HG02943 (cell line): ENCODE results near the gene EIF2B5.

Experiments
- ATAC-seq: cut with Tn5 transposase; IDR thresholded peaks from one replicate; pipeline ENCODE4 v1.9.1; 2021; ENCODE audit warnings: mild to moderate bottlenecking, low read depth, moderate library complexity; ENCODE audit not compliant: unreplicated experiment

The EIF2B5 gene

GRCh38 chr3:184189421-184189820 is 54.3 kb downstream of the EIF2B5 start:
- no peak for ATAC-seq

GRCh38 chr3:184192889-184193288 is 57.7 kb downstream of the EIF2B5 start:
- no peak for ATAC-seq

- no peak for ATAC-seq
These were observed 58.9 kb downstream of the EIF2B5 start for GRCh38 chr3:184193991-184194539.
